Spleen (tissue), 11 donors: ENCODE measurements around the gene ZDHHC7. TPM values are rescaled to one million over a fixed set of nuclear protein-coding genes. Genes with fewer than 3 reads are reported as not detected.

Source experiments
- DNase-seq: peaks from one replicate; pipeline ENCODE4 v3.0.0-alpha.2; 2020
- H3K27ac ChIP-seq, 8 donors: fragments of 200-600 bp; sonication (generic) in 7 of 8; 1 replicate in 4 of 8; 2 replicates in 4 of 8; pipeline versions ENCODE4 v1.5.0 to v1.8.0; 2016 to 2021; ENCODE audit warnings: inconsistent platforms in 4 of 8, mild to moderate bottlenecking in 4 of 8, moderate library complexity in 1 of 8
- H3K27me3 ChIP-seq, 7 donors: fragments of 200-600 bp; sonication (generic) in 6 of 7; replicated peaks in 1 of 7; 1 replicate in 4 of 7; 2 replicates in 3 of 7; pipeline versions ENCODE4 v1.5.0 to v1.8.0; 2016 to 2021; ENCODE audit warnings: inconsistent platforms in 3 of 7, mild to moderate bottlenecking in 1 of 7
- H3K36me3 ChIP-seq, 6 donors: fragments of 200-600 bp; sonication (generic) in 5 of 6; 1 replicate in 4 of 6; 2 replicates in 2 of 6; pipeline versions ENCODE4 v1.5.0 to v1.8.0; 2016 to 2021; ENCODE audit warnings: inconsistent platforms in 2 of 6
- H3K4me1 ChIP-seq, 6 donors: fragments of 200-600 bp; sonication (generic) in 5 of 6; 1 replicate in 3 of 6; 2 replicates in 3 of 6; pipeline versions ENCODE4 v1.5.0 to v1.8.0; 2016 to 2021; ENCODE audit warnings: inconsistent platforms in 3 of 6
- H3K4me3 ChIP-seq, 8 donors: fragments of 200-600 bp; sonication (generic) in 7 of 8; 1 replicate in 4 of 8; 2 replicates in 4 of 8; pipeline versions ENCODE4 v1.5.0 to v1.8.0; 2016 to 2021; ENCODE audit warnings: inconsistent platforms in 4 of 8, mild to moderate bottlenecking in 4 of 8, moderate library complexity in 2 of 8
- H3K9me3 ChIP-seq, 8 donors: fragments of 200-600 bp; sonication (generic) in 7 of 8; 1 replicate in 4 of 8; 2 replicates in 4 of 8; pipeline versions ENCODE4 v1.5.0 to v1.8.0; 2016 to 2021; ENCODE audit warnings: inconsistent platforms in 4 of 8
- POLR2A ChIP-seq, 3 donors: fragments of 450-650 bp; IDR thresholded peaks; one replicate each; pipeline ENCODE4 v1.5.1; 2017; ENCODE audit warnings: antibody characterized with exemption in 3 of 3, mild to moderate bottlenecking in 1 of 3
- POLR2AphosphoS5 ChIP-seq, 3 donors: sonication (generic); formaldehyde crosslinking; IDR thresholded peaks; one replicate each; pipeline ENCODE4 v1.5.1; 2017; ENCODE audit warnings: antibody characterized with exemption in 3 of 3
- WGBS, 5 donors: extraction: QIAGEN DNeasy Blood & Tissue Kit in 3 of 5; methylation state at CpG; one replicate each; pipeline versions ENCODE4 v1.1.5 to v1.1.7; 2013 to 2018; 5-methylcytosine and 5-hydroxymethylcytosine counted together
- intact Hi-C: fragments of 100-400 bp; cut with DNase I; formaldehyde crosslinking; loops from one replicate; pipeline ENCODE4 v1.15.0; 2023; ENCODE audit warnings: low total_unique reads
- polyA plus RNA-seq, 3 donors: library from polyadenylated mRNA; stranded (reverse); fragments of 200-250 nt; gene quantifications; one replicate each; pipeline ENCODE4 v1.2.1, GENCODE V29; 2013
- total RNA-seq, 7 donors: library from RNA; depleted of rRNA in 3 of 7; stranded (reverse); fragments of >200 nt in 3 of 7; fragmentation: NEBNext Ultra II Directional in 4 of 7; extraction: Animal tissue kit (Norgen Biotek cat#: 25700) in 4 of 7; gene quantifications; one replicate each; pipeline versions ENCODE4 v1.1.0 to v1.2.1, GENCODE V29; 2016 to 2021
- TF ChIP-seq, protein P1 (sequence below), 11 experiments: fragments of 200-600 bp in 7 of 11; fragments of 450-650 bp in 4 of 11; sonication (generic) in 4 of 11; IDR thresholded peaks in 8 of 11; conservative IDR thresholded peaks in 3 of 11; 1 replicate in 7 of 11; 2 replicates in 4 of 11; pipeline versions ENCODE4 v1.4.0 to v1.8.0; 2016 to 2021; ENCODE audit warnings: antibody characterized with exemption in 11 of 11, inconsistent platforms in 4 of 11, mild to moderate bottlenecking in 1 of 11
- donor health status: healthy with polysubstance abuse.
- donor health status: DM: no; HTN: no; CAD: no; lungs with moderate emphysema.
- donor health status: DM: no; HTN: no; CAD: no.
- donor health status: Bipolar disorder and iron deficiency.
- donor health status: healthy.
- donor health status: DM: no; HTN: no; CAD: no.
- donor health status: DM: yes; HTN: yes; CAD: no.

Gene ZDHHC7
- total and polyA plus RNA-seq, 10 donors, result 10.3 to 87.1 (median 49.4) TPM

DNA sequence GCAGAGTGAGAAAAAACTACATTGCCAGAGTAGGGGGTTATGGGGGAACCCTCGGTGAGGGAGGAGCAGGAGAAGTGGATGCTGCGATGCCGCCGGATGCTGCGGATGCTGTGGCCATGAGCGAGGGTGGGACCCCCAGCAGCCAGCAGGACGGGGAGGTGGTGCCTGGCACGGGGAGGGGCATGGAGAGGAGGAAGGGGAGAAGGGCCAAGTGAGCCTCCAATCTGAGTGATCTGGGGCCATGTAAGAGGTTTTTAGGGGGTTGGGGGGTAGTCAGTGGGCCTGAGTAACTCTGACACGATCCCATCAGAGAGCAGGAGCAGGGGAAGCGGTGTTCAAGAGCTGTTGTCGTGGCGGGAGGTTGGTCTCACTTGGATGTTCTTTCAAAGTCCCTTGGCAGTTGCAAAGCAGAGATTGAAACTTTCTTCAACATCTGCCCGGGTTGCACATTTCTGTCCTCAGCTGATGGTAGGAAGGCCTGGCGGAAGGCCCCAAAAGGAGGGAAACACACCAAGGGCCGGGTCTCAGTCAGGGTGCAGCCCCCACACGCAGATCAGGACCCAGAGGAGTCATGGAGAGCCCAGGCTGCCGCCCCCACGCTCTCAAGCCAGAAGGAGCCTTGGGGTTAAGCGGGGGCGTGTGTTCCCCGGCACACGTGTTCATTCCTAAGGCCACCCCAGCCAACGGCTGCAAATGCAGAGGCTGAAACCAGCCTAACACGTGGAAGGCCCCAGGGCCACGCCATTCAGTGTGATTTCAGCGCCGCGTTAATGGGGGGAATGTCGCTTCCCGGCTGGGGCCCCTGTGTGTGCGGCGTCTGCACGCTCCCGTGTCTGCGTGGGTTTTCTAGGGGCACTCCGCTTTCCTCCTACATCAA, 81.7 kb downstream of the ZDHHC7 start:
- Histone ChIP-seq H3K27me3 (peaks cover 0 to 5% (median 0%) of the 10 kb centered on the region in 7 donors), H3K4me1 (peaks cover 13 to 75% (median 50%) of the 10 kb centered on the region in 6 donors), H3K9me3 (peaks cover 0 to 6% (median 2%) of the 10 kb centered on the region in 8 donors), H3K36me3 (no peaks in the 10 kb centered on the region), H3K4me3 (no peak overlapping the region), H3K27ac (peak overlapping the region in 7 of 8 donors; percentile 23 to 75 (median 61))
- intact Hi-C loops, result no loop called here
- DNase-seq, result peak; percentile 77
- WGBS, 5 donors, result 59 to 77% (median 70%) methylated on average over 22 to 36 of the region's 36 CpGs
- peak in 2 of 3 donors; percentile 51 to 68 for TF ChIP-seq POLR2AphosphoS5 (IDR thresholded peaks at IDR 0.05)
- TF ChIP-seq, protein P1, sequence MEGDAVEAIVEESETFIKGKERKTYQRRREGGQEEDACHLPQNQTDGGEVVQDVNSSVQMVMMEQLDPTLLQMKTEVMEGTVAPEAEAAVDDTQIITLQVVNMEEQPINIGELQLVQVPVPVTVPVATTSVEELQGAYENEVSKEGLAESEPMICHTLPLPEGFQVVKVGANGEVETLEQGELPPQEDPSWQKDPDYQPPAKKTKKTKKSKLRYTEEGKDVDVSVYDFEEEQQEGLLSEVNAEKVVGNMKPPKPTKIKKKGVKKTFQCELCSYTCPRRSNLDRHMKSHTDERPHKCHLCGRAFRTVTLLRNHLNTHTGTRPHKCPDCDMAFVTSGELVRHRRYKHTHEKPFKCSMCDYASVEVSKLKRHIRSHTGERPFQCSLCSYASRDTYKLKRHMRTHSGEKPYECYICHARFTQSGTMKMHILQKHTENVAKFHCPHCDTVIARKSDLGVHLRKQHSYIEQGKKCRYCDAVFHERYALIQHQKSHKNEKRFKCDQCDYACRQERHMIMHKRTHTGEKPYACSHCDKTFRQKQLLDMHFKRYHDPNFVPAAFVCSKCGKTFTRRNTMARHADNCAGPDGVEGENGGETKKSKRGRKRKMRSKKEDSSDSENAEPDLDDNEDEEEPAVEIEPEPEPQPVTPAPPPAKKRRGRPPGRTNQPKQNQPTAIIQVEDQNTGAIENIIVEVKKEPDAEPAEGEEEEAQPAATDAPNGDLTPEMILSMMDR (IDR thresholded peaks at IDR 0.05 in 8 of 11, conservative IDR thresholded peaks at IDR 0.05 in 3 of 11), result no peak

DNA sequence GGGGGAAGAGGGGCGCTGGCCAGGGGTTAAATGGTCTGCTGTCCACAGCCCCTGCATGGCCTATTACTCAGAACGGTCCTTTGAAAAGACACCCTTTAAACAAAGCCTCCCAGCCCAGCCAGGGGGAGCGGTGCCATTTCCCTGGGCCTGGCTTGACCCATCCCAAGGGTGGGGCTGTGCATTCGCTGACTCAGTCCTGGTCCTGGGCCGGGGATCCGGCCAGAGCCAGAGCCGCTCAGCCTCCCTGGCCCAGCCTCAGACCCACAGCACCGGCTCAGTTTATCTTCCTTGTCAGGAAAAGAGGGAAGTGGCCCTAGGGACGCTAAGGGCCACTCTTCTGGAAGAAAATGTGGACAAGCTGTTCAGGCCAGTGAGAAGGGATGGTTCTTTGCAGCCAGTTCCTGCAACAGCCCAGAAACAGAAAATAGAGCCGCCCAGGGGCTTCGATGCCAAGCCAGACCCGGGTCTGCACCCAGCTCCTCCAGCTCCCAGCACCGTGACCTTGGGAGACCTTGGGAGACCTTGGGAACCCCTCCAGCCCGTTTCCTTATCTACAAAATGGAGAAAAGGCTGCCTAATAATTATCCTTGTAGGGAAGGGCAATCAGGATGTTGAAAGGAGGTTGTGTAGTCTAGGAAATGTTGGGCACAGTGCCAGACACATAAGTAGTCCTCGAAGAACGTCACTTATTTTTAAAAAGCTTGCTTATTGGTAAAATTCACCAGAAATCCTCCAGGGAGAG, 82.5 kb downstream of the ZDHHC7 start:
- H3K27ac ChIP-seq, result peak overlapping the region in 7 of 8 donors; percentile 23 to 75 (median 61)
- peaks cover 0 to 5% (median 0%) of the 10 kb centered on the region in 7 donors for H3K27me3 ChIP-seq
- peaks cover 9 to 74% (median 48%) of the 10 kb centered on the region in 6 donors for H3K4me1 ChIP-seq
- H3K36me3 ChIP-seq, result no peaks in the 10 kb centered on the region
- H3K4me3 ChIP-seq, result no peak overlapping the region
- intact Hi-C loops, result no loop called here
- peak; percentile 79 for DNase-seq
- H3K9me3 ChIP-seq, result peaks cover 0 to 6% (median 2%) of the 10 kb centered on the region in 8 donors
- TF ChIP-seq POLR2A (IDR thresholded peaks at IDR 0.05) (no peak), POLR2AphosphoS5 (IDR thresholded peaks at IDR 0.05) (peak in 2 of 3 donors; percentile 33 to 38)
- 35 to 69% (median 66%) methylated on average over 8 to 16 of the region's 16 CpGs for WGBS, 5 donors

DNA sequence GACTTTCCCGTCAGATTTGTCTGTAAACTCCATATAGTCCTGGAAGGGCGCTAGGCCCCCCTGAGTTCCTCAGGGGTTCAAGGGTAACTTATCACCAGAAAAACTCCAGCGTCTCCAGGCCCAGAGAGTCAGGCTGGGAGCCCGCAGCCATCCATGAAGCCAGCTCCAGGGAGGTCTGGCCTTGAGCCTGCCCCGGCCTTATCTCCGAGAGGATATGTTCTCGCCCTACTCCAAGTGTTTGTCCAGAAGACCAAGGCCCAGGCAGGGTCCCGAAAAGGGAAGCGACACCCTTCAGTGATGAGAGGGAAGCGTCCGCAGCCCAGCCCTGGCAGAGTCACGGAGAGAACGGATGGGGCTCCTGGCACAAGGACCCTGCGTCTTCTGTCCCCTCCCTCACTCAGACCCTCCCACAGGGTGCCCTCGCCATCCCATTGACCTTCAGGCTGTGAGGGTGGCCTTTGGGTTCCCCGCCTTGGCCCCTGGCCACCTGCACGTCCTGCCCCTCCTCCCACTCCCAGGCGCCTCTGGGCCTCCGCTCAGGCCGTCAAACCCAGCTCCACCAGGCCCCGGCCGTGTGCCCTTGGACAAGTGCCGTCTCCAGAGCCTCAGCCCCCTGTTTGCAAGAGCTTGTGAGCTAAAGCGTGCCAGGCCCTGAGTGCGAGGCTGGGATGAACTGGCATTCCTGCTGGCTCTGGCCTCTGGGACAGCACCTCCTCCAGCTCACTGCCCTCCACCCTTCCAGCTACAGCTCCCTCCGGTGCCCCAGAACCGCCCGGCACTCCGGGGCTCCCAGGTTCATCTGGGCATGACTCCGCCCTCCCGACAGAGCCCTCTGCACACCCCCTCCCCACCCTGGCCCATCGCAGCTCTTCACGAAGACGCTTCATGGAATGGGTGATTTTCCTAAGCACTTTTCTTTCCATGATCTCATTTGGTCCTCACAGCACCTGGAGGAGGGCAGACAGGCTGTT, 83.4 kb downstream of the ZDHHC7 start:
- DNase-seq, result peak; percentile 85
- TF ChIP-seq POLR2AphosphoS5 (IDR thresholded peaks at IDR 0.05), result peak; percentile 43 to 83 (median 80)
- TF ChIP-seq, protein P1 (IDR thresholded peaks at IDR 0.05 in 8 of 11, conservative IDR thresholded peaks at IDR 0.05 in 3 of 11), result no peak
- Histone ChIP-seq H3K36me3 (no peaks in the 10 kb centered on the region), H3K27ac (peak overlapping the region in 6 of 8 donors; percentile 8 to 75 (median 64)), H3K9me3 (peaks cover 0 to 6% (median 2%) of the 10 kb centered on the region in 8 donors), H3K4me3 (no peak overlapping the region), H3K4me1 (peaks cover 6 to 71% (median 45%) of the 10 kb centered on the region in 6 donors), H3K27me3 (peaks cover 0 to 5% (median 0%) of the 10 kb centered on the region in 7 donors)
- intact Hi-C loops, result no loop called here
- 70 to 88% (median 74%) methylated on average over 26 to 34 of the region's 34 CpGs for WGBS, 5 donors

DNA sequence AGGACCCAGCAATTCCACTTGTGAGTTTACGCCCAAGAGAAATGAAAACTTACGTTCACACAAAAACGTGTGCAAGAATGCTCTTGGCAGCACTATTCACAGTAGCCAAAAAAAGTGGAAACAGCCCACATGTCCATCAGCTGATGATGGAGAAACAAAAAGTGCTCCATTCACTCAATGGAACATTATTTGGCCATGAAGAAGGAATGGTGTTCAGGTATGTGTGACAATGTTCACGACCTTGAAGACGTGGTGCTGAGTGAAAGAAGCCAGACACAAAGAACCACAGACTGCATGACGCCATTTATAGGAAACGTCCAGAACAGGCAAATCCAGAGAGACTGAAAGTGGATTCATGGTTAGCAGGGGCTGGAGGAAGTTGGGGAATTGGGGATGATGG, 84.9 kb downstream of the ZDHHC7 start:
- DNase-seq, result no peak
- no peak overlapping the region for H3K4me3 ChIP-seq
- intact Hi-C loops, result no loop called here
- H3K27ac ChIP-seq, result peak overlapping the region in 2 of 8 donors; percentile 14 to 57
- TF ChIP-seq POLR2A (IDR thresholded peaks at IDR 0.05), result no peak
- no peak for TF ChIP-seq POLR2AphosphoS5 (IDR thresholded peaks at IDR 0.05)
- TF ChIP-seq, protein P1 (IDR thresholded peaks at IDR 0.05 in 8 of 11, conservative IDR thresholded peaks at IDR 0.05 in 3 of 11), result no peak
- H3K9me3 ChIP-seq, result peaks cover 0 to 6% (median 2%) of the 10 kb centered on the region in 8 donors
- H3K4me1 ChIP-seq, result peaks cover 6 to 75% (median 44%) of the 10 kb centered on the region in 6 donors
- peaks cover 0 to 5% (median 0%) of the 10 kb centered on the region in 7 donors for H3K27me3 ChIP-seq
- WGBS, 5 donors, result 44 to 84% (median 48%) methylated on average over 7 of the region's 7 CpGs
- H3K36me3 ChIP-seq, result no peaks in the 10 kb centered on the region
